ENCODE results near the gene EML3.
"Not testable (repeated sequence)": the region's sequence is repeated elsewhere in the genome, so short reads cannot be mapped to it uniquely, and the experiment has no call there.

EML3 gene

DNA sequence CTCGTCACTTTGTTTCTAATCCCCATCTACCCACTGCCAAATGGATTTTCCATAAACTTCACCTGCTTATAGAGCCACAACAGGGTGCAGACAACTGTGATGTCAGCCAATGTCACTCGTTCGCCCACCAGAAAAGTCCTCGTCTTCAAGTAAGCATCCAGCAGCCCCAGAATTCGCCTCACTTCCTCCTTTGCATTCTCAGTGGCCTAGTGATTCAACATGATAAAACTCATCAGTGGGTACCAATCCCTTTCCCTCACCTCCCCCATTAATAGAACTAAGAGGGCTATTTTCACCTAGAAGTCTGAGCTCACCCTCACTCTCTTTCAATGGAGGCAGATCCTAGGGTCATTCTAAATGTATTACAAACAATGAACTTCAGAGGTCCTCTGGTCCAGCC, 41.7 kb downstream of the EML3 start:
- DNase-seq (ENCODE audit: low spot score), result not testable (repeated sequence)

DNA sequence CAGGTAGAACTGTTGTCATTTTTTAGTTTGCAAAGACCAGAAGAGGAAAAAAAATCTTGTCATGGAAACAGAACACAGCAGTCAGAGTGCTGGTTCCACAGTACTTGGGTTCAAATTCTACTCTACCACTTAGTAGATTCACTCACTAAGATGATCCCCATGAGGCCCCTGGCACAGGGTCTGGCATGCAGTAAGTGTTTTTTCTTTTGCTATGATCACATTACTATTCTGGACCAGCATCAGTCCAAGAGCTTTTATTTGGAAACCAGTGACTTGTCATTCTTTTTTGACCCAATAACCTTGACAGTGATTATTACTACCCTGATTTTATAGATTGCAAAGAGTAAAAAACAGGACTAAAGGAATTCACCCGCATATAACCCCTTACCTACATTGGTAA, 43.0 kb downstream of the EML3 start:
- DNase-seq (ENCODE audit: low spot score), result no peak

DNA sequence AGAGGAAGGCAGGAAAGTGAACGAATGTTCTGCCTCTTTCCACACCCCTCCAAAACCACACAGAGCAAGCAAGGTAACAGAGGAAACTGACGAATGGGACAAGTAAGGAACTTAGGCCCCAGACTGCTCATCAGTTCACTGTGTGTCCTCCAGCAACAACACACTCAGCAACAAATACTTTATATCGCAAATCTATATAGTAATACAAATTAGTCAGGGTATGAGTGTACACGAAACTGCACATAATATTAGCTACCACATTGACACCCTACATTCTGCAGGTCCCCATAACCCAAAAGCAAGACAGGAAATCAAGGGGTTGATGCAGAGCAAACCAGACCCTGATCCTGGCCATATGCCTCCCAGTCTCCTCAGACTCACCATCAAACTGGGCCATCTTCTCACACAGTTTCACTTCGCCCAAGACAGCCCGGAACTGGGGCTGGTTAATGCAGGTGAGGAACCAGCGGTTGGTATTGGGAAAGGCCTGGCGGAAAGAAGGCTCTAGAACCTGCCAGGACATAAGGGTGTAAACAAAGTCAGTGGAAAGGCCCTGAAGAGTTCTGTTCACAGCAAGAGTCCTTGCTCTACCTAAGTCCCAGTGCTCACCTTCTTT, 45.4 kb downstream of the EML3 start:
- no peak for DNase-seq (ENCODE audit: low spot score)

DNA sequence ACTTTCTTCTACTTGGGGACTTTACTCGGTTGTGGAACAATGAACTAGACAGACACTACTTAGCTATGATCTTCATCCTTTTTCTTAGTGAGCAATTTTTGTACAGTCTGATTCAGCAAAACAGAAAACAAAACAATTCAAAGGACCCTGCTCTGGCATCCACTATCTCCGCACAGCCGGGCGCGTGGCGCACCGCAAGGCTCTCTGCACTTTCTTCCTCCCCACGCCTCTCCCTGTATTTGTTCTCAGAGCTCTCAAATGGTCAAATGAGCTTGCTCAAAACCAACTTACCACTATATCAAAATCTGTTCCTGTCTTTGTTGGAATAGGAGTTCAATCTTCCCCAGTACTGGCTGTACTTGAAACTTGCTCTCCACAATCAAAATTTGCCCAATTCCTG, 46.3 kb downstream of the EML3 start:
- no peak for DNase-seq (ENCODE audit: low spot score)

DNA sequence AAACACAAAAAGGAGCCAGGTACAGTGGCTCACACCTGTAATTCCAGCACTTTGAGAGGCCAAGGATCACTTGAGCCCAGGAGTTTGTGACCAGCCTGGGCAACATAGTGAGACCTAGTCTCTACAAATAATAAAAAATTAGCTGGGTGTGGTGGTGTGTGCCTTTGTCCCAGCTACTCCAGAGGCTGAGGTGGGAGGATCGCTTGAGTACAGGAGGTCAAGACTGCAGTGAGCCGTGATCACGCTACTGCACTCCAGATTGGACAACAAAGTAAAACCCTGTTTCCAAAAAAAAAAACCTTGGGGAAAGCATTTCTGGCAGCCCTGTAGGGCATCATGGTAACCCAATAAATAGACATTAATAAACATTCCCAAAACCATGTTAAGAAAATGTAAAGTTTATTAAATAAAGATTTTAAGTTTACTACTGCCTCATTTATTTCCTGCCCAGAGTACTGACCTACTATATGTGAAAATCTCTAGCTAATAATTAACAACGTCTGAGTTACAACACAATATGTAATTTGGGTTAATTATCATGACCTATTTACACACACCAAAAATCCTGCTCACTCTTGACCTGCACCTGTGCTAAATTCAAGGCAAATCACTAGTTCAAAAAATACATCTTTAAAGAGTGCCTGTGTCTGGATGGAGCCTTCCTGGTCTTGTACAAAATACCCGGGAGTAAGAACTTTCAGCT, 47.3 kb downstream of the EML3 start:
- DNase-seq (ENCODE audit: low spot score), result no peak

DNA sequence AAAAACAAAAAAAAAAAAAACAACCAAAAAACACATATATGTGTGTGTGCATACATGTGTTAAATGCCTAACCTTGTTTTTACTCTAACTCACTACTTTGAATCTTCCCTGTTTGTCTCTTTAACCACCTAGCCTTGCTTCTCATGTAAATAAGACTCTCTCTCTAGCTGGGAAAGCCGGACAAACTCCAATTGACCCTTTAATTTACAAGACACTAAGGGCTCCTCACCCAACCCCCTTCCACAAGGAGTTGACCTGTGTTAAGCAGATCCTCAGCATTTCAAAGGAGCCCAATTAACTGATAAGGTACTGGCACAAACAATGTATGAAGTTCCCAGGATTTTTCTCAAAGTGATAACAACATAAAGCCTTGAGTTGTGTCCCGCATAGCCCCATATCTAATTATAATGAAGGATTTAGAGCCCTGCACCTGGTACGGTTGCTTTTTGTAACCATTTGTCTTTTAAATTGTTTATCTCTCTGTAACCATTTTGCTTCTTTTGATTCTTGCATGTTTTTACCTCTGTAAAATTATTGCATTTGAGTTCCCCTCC, 50.8 kb downstream of the EML3 start:
- not testable (repeated sequence) for DNase-seq (ENCODE audit: low spot score)

DNA sequence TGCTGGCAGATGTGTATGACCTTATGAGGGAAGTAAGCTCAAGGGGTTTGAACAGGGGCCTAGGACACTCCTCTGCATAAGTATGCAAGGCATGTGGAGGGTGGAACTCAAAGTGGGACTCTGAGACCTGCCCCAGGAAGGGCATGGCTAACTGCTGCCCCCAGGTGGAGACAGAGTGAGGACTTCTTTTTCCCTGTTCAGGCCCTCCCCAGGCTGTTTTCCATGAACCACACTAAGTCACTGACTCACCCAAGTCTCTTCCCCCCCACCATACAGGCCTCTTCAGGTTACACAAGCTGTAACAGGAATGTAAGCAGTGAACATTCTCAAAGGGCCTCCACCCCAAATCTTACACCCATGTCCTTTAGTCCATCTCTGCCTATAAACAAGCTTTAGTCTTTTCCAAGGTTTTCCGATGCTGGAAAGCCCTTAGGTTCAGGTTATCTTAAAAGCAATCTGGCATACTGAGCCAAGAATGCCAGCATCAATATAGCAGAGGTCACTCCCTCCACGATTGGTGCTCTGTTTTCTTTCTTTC, 51.9 kb downstream of the EML3 start:
- DNase-seq (ENCODE audit: low spot score), result peak; percentile 75

DNA sequence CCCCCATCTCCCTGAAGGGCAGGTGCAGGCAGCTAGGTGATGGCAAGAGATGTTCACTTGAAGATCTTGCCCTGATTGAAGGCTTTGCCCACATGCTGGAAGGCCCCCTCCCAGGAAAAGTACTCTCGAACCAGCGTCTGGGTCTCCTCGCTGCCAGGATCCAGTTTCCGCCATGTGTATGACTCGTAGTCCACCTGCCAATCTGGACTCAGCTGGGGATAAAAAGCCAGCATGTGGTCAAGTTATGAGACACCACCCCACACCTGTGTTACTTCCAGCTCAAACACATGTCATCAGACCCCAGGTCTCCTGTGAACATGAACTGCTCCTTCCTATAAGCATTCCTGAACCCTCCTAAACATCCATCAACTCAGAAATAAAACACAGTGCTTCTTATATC, 52.9 kb downstream of the EML3 start:
- DNase-seq (ENCODE audit: low spot score), result not testable (repeated sequence)

DNA sequence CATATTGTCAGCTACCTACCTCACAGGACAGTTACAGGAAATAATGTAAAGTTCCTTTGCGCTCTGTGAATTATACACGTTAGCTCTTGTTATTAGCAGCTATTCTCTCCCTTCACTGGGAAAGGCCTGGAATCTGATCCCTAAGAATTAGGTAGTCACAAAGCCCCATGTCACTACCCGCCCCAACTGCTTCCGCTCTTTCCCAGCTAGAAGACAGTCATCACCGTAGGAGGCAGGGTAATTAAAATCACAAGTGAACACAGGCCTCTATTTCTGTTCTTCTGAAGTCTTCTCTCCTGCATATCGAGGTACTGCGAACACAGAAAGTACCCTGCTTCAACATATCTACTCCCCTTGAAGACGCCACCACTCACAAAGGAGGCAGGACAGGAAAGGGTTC, 53.4 kb downstream of the EML3 start:
- DNase-seq (ENCODE audit: low spot score), result no peak

DNA sequence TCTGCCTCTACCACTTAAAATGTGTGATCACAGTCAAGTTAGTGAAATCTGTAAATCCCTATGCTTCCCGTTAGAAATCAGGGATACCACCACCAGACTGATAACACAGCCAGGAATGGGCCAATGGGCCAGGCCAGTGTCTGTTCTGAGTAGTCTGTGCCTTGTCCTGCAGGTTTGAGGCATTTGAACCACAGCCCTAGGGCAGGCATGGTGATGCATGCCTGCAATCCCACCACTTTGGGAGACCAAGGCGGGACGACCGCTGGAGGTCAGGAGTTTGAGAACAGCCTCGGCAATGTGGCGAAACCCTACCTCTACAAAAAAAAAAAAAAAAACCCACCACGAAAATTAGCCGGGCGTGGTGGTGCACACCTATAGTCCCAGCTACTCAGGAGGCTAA, 53.9 kb downstream of the EML3 start:
- DNase-seq (ENCODE audit: low spot score), result no peak

DNA sequence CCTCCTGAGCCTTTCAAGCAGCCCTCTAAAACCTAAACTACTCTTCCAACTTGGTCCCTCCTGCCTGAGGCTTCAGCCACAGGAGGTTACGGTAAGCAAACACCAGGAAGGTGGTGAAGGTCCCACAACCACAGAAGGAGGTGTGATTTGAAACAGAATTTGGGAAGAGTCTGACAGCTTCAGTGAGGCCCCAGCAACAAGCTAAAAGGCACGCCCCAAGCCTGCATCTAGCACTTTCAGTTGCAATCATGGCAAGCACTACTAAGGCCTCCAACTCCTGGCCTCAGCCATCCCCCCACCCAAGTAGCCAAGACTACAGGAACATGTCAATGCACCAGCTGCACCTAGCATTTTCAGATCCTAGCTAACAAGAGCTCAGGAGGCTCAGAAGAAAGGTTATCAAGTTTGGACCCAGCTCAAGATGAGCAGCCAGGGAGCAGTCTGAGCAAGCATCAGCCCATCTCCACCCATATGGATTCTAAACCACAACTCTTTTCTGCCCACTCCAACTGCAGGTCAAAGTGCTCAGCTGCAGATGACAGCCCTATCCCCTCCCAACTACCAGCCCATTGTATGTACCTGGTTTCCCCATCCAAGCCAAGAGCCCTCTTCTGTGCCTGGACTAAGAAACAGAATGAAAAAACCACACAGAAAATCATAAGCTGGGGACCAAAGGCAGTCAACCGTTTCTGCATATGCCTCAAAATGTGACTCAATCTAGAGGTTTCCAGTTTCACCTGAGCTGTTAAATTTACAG, 55.5 kb downstream of the EML3 start:
- no peak for DNase-seq (ENCODE audit: low spot score)

DNA sequence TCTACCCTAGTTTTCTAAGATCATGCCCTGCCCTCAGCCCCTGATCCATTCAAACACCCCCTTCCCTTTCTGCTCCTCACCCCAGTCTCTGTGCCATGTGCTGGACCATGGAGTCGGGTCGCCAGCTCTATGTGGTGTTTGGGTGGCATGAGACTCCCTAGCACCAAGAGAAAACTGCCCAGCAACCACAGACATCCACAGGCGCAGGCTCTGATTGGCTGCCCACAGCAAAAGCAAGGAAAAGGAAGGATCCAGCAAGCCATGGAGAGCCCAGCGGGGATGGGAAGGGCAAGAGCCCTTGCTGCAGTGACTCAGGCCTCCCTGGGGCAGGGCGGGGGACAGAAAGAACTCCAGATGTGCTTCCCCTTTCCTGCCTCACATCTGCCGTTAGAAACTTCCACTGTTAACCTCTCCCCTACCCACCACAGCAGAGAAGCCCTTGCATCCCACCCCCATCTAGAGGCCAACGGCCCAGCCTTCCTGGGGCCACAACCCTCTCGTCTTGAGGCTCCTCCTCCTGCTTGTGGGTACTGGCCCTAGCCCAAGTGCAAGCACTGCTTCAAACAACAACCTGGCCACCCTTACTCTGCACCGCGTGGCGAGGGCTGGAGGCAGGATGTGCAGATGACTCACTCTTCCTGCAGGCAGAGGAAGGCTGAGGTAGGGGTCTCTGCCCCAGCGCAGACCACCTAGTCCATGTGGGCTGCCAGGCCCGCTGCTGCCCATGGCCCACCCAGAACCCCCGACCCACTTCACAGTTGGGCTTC, 56.3 kb downstream of the EML3 start:
- DNase-seq (ENCODE audit: low spot score), result peak; percentile 99

DNA sequence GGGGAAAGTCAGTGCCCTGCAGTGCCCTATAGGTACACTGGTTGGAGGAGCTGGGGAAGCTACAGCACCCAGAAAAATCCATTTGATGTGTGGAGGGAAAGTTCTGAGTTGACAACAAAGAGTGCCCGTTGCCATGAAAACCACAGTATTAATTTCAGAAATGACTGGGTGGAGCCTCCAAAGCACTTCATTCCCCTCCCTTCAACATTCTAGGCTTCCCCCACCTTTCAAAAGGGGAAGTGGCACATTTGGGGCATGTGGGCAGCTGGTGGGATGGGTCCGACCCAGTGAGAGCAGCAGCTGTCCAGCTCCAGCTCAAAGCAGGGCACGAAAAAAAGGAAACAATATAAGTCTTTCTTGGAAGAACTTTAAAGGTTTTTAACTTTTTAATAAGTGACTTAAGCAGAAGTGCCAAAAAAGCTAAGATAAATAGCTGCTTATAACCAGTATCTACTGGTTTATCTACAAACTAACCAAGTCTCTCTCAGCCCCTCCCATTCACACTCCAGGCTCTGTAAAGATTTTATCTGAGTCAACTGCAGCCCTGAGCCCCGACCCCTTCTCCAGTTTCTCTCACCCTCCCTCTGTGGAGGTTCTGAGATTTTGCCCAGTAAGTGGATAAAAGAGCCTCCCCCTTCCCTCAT, 57.0 kb downstream of the EML3 start:
- no peak for DNase-seq (ENCODE audit: low spot score)

DNA sequence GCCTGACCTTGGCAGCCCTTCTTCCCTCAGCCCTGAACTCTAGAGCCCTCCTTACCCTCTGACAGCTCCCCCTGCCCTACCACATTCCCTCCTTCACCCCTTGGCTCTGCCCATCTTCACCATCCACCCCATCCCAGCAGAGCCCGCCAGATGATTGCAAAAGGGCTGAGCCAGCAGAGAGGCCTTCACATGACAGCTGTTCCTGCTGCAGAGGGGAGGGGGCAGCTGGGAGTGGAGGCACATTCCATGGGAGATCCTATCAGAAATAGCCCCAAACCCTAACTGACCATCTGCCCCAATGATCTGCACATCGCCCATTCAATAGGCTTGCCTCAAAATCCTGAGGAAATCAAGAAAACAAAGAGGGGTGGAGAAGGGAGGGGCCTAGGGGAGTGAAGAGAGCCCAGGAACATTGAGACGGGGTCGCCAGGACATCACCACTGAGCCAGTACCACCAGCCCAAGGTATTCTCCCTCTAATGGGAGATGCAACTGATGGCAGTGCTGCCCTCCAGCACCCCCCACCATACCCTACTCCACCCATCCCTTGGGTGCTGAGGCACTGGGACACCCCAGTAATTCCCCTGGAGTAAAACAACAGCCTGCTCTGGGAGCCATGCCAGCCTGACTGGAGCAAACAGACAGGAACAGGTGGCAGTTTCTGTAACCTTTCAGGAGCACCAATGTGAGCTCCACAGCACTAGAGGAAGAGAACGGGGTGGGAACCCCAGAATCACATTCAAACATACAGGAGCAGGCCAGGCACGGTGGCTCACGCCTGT, 58.0 kb downstream of the EML3 start:
- no peak for DNase-seq (ENCODE audit: low spot score)

DNA sequence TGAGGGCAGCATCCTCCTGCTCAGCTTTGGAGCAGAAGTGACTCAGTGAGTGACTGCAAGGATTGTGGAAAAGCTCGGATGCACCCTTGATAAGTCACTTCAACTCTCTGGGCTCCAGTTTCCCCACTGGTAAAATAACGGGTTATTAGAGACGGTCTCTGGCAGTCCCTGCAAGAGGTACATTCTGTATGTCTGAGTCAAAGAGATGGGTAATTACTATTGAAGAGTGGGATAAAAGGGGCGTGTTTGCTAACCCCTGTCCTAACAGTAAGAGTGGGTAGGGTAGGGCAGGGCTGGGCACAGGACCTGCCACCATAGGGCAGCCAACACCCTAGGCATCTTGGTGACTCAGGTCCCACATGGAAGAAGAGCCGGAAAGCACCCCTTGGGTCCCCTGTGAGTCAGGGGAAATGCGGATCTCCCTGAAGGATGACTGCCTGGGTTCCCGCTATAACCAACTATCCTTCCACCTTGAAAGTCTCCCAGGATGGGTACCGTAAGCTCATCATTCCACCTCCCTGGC, 58.7 kb downstream of the EML3 start:
- DNase-seq (ENCODE audit: low spot score), result peak; percentile 21

DNA sequence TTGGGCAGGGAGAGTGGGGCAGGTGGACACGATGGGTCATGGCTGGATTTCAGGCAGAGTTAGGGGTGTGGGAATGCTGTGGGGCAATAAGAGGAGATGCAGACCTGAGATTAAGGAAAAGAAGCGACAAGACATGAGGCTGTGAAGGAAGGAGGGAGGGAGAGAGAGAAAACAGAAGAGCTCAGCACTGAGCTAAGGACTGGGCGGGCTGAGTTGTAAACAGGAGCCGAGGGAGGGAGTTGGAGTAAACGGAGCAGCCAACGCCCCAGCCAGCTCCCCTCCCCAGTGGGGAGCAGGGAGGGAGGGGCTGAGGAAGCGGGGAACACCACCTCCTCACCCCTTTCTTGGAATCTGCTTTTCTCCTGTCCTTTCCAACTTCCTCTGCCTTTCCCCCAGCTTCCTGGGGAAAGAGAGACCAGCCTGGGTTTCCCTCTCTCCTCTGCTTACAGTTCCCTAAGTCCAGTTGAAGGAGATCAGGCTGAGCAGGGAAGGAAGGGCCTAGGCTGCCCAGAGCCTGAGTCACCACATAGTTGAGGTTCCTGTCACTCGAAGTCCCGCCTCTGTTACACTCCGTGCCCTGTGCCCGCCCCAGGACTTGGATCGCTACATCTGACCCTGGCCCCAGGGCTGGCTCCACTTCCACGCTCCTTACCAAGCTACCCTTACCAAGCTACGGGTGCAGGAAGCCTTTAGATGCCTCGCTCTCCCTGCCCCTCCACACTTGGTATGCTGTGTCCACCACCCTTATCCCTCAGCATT, 59.3 kb downstream of the EML3 start:
- DNase-seq (ENCODE audit: low spot score), result peak; percentile 82

DNA sequence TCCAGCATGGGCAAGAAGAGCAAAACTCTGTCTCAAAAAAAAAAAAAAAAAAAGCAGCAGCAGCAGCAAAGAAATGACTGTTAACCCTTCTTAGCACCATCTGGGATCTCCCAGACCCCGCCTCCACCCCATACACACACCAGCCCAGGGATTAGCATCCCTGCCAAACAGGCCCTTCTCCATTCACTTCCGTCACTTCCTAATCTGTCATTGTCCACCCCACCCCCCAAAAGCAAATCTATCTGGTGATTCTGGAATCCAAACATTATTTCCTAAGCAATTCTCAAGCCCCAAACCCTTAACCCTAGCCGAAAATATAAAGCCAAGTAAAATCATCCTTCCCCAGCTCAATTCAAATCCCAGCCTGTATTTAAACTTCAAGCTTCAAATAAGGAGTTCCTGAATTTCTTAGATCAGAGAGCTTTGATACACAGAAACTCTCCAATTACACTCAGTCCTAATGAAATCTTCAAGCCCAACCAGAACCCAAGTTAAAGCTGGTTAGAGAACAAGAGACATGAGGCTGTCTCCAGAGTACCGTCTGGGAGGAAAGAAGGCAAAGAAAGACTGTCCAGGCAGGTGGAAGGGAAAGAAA, 60.0 kb downstream of the EML3 start:
- DNase-seq (ENCODE audit: low spot score), result no peak
